GM12872 (cell line): ENCODE results near the gene ANXA6.

ENCODE experiments used
- TF ChIP-seq, protein P1 (sequence below): IDR thresholded peaks from 3 replicates; pipeline ENCODE4 v1.5.1; 2011; ENCODE audit warnings: low read depth, mild to moderate bottlenecking, low read length, moderate library complexity; ENCODE audit not compliant: insufficient read depth

ANXA6 gene

GRCh38 chr5:151147033-151147432 lies 10.5 kb downstream of the ANXA6 start:
- TF ChIP-seq, protein P1, sequence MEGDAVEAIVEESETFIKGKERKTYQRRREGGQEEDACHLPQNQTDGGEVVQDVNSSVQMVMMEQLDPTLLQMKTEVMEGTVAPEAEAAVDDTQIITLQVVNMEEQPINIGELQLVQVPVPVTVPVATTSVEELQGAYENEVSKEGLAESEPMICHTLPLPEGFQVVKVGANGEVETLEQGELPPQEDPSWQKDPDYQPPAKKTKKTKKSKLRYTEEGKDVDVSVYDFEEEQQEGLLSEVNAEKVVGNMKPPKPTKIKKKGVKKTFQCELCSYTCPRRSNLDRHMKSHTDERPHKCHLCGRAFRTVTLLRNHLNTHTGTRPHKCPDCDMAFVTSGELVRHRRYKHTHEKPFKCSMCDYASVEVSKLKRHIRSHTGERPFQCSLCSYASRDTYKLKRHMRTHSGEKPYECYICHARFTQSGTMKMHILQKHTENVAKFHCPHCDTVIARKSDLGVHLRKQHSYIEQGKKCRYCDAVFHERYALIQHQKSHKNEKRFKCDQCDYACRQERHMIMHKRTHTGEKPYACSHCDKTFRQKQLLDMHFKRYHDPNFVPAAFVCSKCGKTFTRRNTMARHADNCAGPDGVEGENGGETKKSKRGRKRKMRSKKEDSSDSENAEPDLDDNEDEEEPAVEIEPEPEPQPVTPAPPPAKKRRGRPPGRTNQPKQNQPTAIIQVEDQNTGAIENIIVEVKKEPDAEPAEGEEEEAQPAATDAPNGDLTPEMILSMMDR, result no peak

DNA sequence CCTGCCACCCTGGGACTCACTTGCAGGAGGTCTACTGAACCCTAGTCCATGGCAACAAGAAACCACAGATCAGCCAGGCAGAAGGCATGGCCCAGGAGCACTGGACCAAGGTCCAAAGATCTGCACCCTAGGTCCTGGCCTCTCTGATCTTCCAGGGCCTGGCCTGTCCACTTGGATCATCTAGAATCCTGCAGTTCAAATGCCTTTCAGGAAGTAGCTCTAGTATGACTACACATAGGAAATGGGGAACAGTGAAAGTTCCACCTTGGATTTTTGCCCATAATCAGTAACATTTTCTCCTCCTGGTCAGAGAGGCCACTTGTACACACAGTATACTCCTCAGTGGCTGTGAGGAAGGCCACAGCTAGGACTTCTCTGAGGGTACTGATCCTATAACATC lies 11.5 kb downstream of the ANXA6 start:
- TF ChIP-seq, protein P1, result no peak

DNA sequence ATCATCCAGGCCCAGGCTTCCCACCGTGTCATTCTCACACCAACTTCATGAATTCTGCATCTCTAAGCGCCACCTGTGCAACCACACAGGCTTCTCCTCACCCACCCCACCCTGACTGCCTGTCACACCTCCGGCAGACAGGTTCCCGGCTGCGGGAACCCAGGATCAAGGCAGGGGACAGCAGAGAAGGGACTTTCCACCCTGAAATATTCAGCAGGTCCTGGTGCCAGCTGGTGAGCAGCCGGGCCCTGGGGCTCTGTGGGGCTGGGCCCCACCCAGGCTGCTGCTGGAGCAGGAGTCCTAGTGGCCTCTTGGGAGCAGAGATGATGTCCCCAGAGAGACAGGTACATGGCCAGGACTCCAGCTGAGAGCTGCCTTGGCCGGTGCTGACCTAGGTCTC lies 12.7 kb downstream of the ANXA6 start:
- TF ChIP-seq, protein P1, result no peak

DNA sequence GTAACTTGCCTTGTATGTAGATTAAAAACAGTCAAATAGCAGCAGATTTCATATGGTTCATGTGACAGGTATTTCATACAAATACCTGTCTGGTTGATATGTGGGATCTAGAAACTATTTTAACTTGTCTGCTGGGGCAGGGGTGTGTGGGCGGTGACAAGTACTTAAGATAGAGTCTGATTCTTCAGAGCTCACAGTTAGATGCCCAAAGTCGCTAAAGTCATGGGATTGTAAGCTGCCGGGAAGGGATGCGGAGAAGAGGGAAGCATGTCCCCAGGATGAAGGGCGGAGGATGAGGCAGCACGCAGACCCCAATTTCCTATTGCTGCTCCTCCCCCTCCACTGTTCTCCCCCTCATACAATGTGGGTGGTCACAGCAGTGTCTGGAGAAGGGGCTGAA lies 13.3 kb downstream of the ANXA6 start:
- TF ChIP-seq, protein P1, result no peak

DNA sequence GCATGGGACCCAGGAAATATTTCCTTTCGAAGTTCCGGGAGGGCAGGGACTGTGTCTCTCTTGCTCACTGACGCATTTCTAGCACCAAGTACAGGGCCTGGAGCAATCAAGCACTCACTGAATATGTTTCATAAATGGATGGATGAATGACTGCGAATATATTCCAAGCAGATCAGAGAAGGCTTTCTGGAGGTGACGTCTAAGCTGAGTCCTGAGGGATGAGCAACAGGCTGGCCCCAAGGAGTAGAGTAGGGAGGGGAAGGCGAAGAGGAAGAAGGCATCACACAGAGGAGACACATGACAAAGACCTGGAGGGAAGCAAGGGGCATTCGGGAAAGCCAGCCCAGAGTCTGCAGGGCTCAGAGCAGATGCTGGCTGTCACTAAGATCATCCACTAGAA lies 13.9 kb downstream of the ANXA6 start:
- TF ChIP-seq, protein P1, result no peak

- TF ChIP-seq, protein P1, result no peak
Observed at GRCh38 chr5:151142933-151143332, 14.6 kb downstream of the ANXA6 start.

GRCh38 chr5:151141535-151141934 lies 16.0 kb downstream of the ANXA6 start:
- TF ChIP-seq, protein P1, result no peak
